Progenitor cell of endocrine pancreas (in vitro differentiated cells): ENCODE measurements around the gene SLC39A11. TPM values are rescaled to one million over a fixed set of nuclear protein-coding genes. Genes with fewer than 3 reads are reported as not detected.
A peak's percentile ranks its signal among the peaks of the same experiment; 100 is the strongest.

Experiments
- DNase-seq: peaks from one replicate; pipeline ENCODE4 v3.0.0; 2021; ENCODE audit warnings: low spot score; ENCODE audit not compliant: unreplicated experiment
- H3K27ac Mint-ChIP-seq: 2 replicates; pipeline ENCODE4 v1.8.0; 2021; ENCODE audit warnings: mild to moderate bottlenecking, moderate library complexity, mixed read lengths
- H3K27me3 Mint-ChIP-seq: 2 replicates; pipeline ENCODE4 v1.8.0; 2021; ENCODE audit warnings: mixed read lengths
- H3K36me3 Mint-ChIP-seq: 2 replicates; pipeline ENCODE4 v1.8.0; 2022; ENCODE audit warnings: mixed read lengths; ENCODE audit not compliant: insufficient read depth
- H3K4me1 Mint-ChIP-seq: 2 replicates; pipeline ENCODE4 v1.8.0; 2021; ENCODE audit warnings: low read depth, mixed read lengths
- H3K4me3 Mint-ChIP-seq: 2 replicates; pipeline ENCODE4 v1.8.0; 2021; ENCODE audit warnings: low read depth, mild to moderate bottlenecking, moderate library complexity, mixed read lengths
- H3K9me3 Mint-ChIP-seq: 2 replicates; pipeline ENCODE4 v1.8.0; 2021; ENCODE audit warnings: low read depth, mixed read lengths
- CTCF ChIP-seq: fragments of 200-600 bp; sonication (generic); IDR thresholded peaks from one replicate; pipeline ENCODE4 v1.5.0; 2021; ENCODE audit warnings: antibody characterized with exemption, mild to moderate bottlenecking; ENCODE audit not compliant: unreplicated experiment
- total RNA-seq: library from RNA; stranded (reverse); gene quantifications from 2 replicates; pipeline ENCODE4 v1.2.1, GENCODE V29; 2021

SLC39A11 gene
- total RNA-seq, 1 donor from 2014 or later = 20.5 TPM

GRCh38 chr17:72616447-72616846 is 476.0 kb downstream of the SLC39A11 start:
- no peak for TF ChIP-seq CTCF
- no peak overlapping the region for H3K4me3 Mint-ChIP-seq
- H3K9me3 Mint-ChIP-seq = peaks cover 4% of the 10 kb centered on the region
- no peaks in the 10 kb centered on the region for H3K27me3 Mint-ChIP-seq
- H3K4me1 Mint-ChIP-seq = peaks cover 62% of the 10 kb centered on the region
- H3K27ac Mint-ChIP-seq = peak overlapping the region; percentile 91
- DNase-seq = no peak
- H3K36me3 Mint-ChIP-seq = no peaks in the 10 kb centered on the region

- TF ChIP-seq CTCF = no peak
- DNase-seq = no peak
- Mint-ChIP-seq H3K36me3 (no peaks in the 10 kb centered on the region), H3K4me1 (peaks cover 65% of the 10 kb centered on the region), H3K4me3 (peak overlapping the region; percentile 6), H3K9me3 (peaks cover 4% of the 10 kb centered on the region), H3K27me3 (no peaks in the 10 kb centered on the region), H3K27ac (peak overlapping the region; percentile 91)
These were observed 476.9 kb downstream of the SLC39A11 start for GRCh38 chr17:72615627-72615991.

DNA sequence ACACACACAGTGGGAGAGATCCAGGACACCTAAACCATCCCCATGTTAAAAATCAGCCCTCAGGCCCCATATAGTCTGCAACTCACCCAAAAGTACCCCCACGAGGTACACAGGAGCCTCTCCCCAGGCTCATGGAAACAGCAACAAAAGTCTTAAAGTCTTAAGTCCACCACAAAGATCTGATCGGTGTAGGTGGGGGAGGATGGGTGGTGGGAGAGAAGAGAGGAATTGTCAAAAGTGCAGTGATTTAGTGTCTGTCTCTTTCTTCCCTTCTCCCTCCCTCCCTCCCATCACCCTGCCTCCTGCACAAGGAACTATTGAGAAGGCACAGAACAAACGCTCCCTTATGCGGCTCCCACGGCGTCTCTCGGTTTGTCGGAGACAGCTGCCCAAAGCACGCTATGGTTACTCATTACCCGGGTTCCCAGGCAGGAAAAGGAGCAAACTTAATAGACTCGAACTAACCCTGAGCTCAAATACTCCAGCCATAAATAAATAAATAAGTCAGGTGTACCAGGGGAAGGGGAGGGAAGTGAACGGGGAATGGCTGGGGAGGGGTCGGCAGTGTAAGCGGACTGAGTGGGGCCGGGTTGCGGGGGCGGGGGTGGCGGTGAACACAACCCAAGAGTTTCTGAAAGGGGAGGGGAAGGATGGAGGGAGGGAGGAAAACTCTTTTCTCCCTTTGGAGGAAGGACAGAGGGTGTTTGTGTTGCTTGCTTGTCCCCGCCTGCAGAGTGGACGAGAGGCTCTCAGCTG is 477.4 kb downstream of the SLC39A11 start:
- peak overlapping the region; percentile 6 for H3K4me3 Mint-ChIP-seq
- DNase-seq = peak; percentile 56
- peak overlapping the region; percentile 91 for H3K27ac Mint-ChIP-seq
- no peaks in the 10 kb centered on the region for H3K27me3 Mint-ChIP-seq
- peaks cover 65% of the 10 kb centered on the region for H3K4me1 Mint-ChIP-seq
- TF ChIP-seq CTCF = no peak
- no peaks in the 10 kb centered on the region for H3K9me3 Mint-ChIP-seq
- no peaks in the 10 kb centered on the region for H3K36me3 Mint-ChIP-seq

GRCh38 chr17:72614476-72614870 is 478.0 kb downstream of the SLC39A11 start:
- no peaks in the 10 kb centered on the region for H3K9me3 Mint-ChIP-seq
- peaks cover 62% of the 10 kb centered on the region for H3K4me1 Mint-ChIP-seq
- no peaks in the 10 kb centered on the region for H3K27me3 Mint-ChIP-seq
- peak overlapping the region; percentile 3 for H3K4me3 Mint-ChIP-seq
- no peaks in the 10 kb centered on the region for H3K36me3 Mint-ChIP-seq
- peak overlapping the region; percentile 91 for H3K27ac Mint-ChIP-seq
- DNase-seq = no peak
- TF ChIP-seq CTCF = no peak

GRCh38 chr17:72613806-72614292 is 478.6 kb downstream of the SLC39A11 start:
- no peak for TF ChIP-seq CTCF
- Mint-ChIP-seq H3K36me3 (no peaks in the 10 kb centered on the region), H3K9me3 (peaks cover under 1% of the 10 kb centered on the region), H3K27ac (peak overlapping the region; percentile 91), H3K27me3 (no peaks in the 10 kb centered on the region), H3K4me3 (no peak overlapping the region), H3K4me1 (peaks cover 57% of the 10 kb centered on the region)
- DNase-seq = no peak
